Neuron (in vitro differentiated cells): ENCODE data around the gene RIOK2.
"Not testable (repeated sequence)": the region's sequence is repeated elsewhere in the genome, so short reads cannot be mapped to it uniquely, and the experiment has no call there.

ENCODE experiments used
- H2AFZ ChIP-seq: one replicate; pipeline ENCODE4 v1.6.1; 2013; ENCODE audit warnings: low read depth, mild to moderate bottlenecking, inconsistent platforms, low read length, moderate library complexity
- H3K27me3 ChIP-seq: one replicate; pipeline ENCODE4 v1.6.1; 2013; ENCODE audit warnings: low read length; ENCODE audit not compliant: insufficient read depth
- H3K36me3 ChIP-seq: one replicate; pipeline ENCODE4 v1.6.1; 2013; ENCODE audit warnings: low read length; ENCODE audit not compliant: insufficient read depth
- H3K4me1 ChIP-seq: one replicate; pipeline ENCODE4 v1.6.1; 2013; ENCODE audit warnings: low read length; ENCODE audit not compliant: insufficient read depth
- H3K4me3 ChIP-seq: 2 replicates; pipeline ENCODE4 v1.5.1; 2013; ENCODE audit warnings: mild to moderate bottlenecking, low read length, moderate library complexity
- H3K9me3 ChIP-seq: one replicate; pipeline ENCODE4 v1.6.1; 2013; ENCODE audit warnings: low read length

Gene RIOK2

DNA sequence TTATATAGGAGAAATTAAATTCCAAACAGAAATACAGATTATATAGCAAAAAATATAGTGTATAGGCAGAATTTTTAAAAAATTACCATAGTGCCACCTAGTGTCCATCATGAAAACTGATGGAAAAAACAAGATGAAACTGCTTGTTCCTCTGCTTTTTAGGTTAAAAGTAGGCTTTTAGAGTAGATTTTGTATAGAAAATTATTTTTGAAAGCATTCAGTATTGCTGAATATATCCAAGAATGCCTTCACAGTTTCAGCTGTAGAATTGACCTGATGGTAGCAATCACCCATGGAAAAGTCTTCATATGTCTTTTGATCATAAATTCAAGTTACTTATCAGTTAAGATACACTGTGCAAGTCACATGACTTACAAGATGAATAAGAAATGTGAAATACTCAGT, 19.7 kb downstream of the RIOK2 start:
- no peak overlapping the region for H2AFZ ChIP-seq
- peaks cover 65% of the 10 kb centered on the region for H3K36me3 ChIP-seq
- no peaks in the 10 kb centered on the region for H3K27me3 ChIP-seq
- no peak overlapping the region for H3K4me3 ChIP-seq
- H3K9me3 ChIP-seq, result peaks cover 9% of the 10 kb centered on the region
- no peaks in the 10 kb centered on the region for H3K4me1 ChIP-seq

DNA sequence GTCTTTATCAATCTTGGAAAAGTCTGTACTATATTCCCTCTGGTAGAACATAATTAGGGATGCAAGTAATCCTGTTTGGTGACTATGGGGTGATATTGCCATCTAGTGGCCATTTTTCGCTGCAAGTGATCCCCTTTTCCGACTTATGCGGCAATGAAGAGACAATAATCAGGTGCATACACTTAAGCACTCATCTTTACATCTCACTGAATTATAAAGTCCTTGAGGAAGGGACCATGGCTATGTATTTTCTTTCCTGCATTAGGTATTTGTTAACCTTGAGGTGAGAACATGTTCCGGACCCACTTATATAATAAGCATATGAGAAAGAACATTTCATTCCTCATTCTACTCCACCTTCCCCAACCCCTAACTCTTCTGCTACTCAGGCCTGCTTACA, 21.0 kb downstream of the RIOK2 start:
- peaks cover 52% of the 10 kb centered on the region for H3K36me3 ChIP-seq
- peaks cover 9% of the 10 kb centered on the region for H3K9me3 ChIP-seq
- no peak overlapping the region for H3K4me3 ChIP-seq
- H2AFZ ChIP-seq, result no peak overlapping the region
- H3K27me3 ChIP-seq, result no peaks in the 10 kb centered on the region
- H3K4me1 ChIP-seq, result no peaks in the 10 kb centered on the region

DNA sequence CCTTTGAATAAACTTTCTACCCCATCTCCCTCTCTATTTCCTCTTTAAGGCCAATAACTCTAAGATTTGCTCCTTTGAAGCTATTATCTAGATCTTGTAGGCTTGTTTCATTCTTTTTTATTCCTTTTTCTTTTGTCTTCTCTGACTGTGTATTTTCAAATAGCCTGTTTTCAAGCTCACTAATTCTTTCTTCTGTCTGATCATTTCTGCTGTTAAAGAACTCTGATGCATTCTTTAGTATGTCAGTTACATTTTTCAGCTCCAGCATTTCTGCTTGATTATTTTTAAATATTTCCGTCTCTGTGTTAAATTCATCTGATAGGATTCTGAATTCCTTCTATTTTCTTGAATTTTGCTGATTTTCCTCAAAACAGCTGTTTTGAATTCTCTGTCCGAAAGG, 25.4 kb downstream of the RIOK2 start:
- no peaks in the 10 kb centered on the region for H3K4me1 ChIP-seq
- peaks cover 20% of the 10 kb centered on the region for H3K36me3 ChIP-seq
- H3K27me3 ChIP-seq, result no peaks in the 10 kb centered on the region
- no peak overlapping the region for H2AFZ ChIP-seq
- H3K4me3 ChIP-seq, result no peak overlapping the region
- H3K9me3 ChIP-seq, result peaks cover 9% of the 10 kb centered on the region

GRCh38 chr5:97151370-97151769, 31.7 kb downstream of the RIOK2 start:
- no peaks in the 10 kb centered on the region for H3K27me3 ChIP-seq
- no peaks in the 10 kb centered on the region for H3K36me3 ChIP-seq
- H3K4me1 ChIP-seq, result peaks cover 2% of the 10 kb centered on the region
- no peaks in the 10 kb centered on the region for H3K9me3 ChIP-seq
- no peak overlapping the region for H2AFZ ChIP-seq
- H3K4me3 ChIP-seq, result no peak overlapping the region

GRCh38 chr5:97150401-97150800, 32.6 kb downstream of the RIOK2 start:
- Histone ChIP-seq H2AFZ (no peak overlapping the region), H3K27me3 (no peaks in the 10 kb centered on the region), H3K4me1 (peaks cover 2% of the 10 kb centered on the region), H3K4me3 (no peak overlapping the region), H3K36me3 (no peaks in the 10 kb centered on the region), H3K9me3 (no peaks in the 10 kb centered on the region)

GRCh38 chr5:97149709-97150108, 33.3 kb downstream of the RIOK2 start:
- Histone ChIP-seq H3K9me3 (no peaks in the 10 kb centered on the region), H3K4me3 (no peak overlapping the region), H3K4me1 (peaks cover 2% of the 10 kb centered on the region), H3K36me3 (no peaks in the 10 kb centered on the region), H3K27me3 (no peaks in the 10 kb centered on the region), H2AFZ (no peak overlapping the region)

DNA sequence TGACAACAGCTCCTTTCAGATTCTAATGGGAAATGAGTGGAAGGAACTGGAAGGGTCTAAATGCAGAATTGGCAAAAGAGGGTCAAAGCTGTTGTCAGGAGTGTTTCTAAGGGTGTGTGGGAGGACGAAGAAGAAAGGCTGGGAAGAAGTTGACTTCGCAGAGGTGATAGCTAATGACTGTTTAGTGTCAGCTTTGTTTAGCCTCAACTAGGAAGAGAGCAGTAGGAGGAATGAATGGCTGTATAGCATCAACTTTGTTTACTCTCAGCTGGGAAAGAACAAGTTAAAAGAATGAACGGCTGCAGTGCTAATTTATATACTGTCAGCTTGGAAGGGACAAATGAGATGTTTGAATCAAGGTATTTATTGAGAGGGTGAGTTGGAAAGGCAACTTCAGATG, 34.8 kb downstream of the RIOK2 start:
- Histone ChIP-seq H3K4me1 (peaks cover 2% of the 10 kb centered on the region), H3K4me3 (no peak overlapping the region), H3K27me3 (no peaks in the 10 kb centered on the region), H3K36me3 (no peaks in the 10 kb centered on the region), H2AFZ (no peak overlapping the region), H3K9me3 (no peaks in the 10 kb centered on the region)

- Histone ChIP-seq H3K27me3 (no peaks in the 10 kb centered on the region), H3K36me3 (no peaks in the 10 kb centered on the region), H3K4me3 (no peak overlapping the region), H3K9me3 (no peaks in the 10 kb centered on the region), H2AFZ (no peak overlapping the region), H3K4me1 (peaks cover 29% of the 10 kb centered on the region)
Measured at GRCh38 chr5:97143704-97144103, 39.3 kb downstream of the RIOK2 start.

DNA sequence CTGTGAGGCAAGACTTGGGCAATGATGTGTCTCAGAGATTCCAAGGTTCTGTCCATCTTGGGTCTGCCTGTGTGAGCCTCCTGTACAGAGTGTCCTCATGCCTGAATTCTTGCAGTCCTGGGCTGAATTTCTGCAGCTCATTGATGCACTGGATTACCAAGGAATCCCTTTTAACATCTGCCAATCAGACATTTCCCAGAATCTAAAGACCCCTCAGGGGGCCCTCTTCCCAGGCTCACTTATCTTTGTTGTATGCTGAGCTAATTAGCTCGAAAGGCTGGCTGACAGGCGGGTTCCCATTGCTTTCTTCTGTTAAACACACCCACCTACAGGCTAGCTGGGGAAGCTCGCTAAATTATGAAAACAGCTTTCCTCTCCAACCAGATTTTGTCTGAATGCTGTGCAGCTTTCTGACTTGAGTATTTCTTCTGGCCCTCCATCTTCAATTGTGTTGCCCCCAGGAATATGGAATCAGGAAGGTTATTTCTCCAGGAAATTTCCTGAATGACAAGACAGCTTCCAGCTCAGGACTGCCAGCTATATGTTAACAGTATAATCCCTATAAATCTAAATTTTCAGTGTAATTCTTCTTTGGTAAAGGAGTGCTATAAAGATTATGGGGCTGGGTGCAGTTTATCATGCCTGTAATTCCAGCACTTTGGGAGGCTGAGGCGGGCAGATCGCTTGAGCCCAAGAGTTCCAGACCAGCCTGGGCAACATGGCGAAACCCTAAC, 40.4 kb downstream of the RIOK2 start, which contains the start of gene LIX1:
TSS of gene LIX1 (minus strand) at position 91 of the 734 bp plus-strand sequence. CDS start at position 56, 35 bp downstream.
- Histone ChIP-seq H2AFZ (peak within 1 kb of the TSS; percentile 60), H3K4me1 (peaks cover 28% of the 10 kb centered on the region), H3K9me3 (no peaks in the 10 kb centered on the region), H3K4me3 (peak within 1 kb of the TSS; percentile 57), H3K27me3 (no peaks in the 10 kb centered on the region), H3K36me3 (no peaks in the 10 kb centered on the region)

GRCh38 chr5:97141539-97141938, 41.5 kb downstream of the RIOK2 start:
- Histone ChIP-seq H3K4me3 (peak overlapping the region; percentile 57), H3K27me3 (no peaks in the 10 kb centered on the region), H3K4me1 (peaks cover 28% of the 10 kb centered on the region), H3K36me3 (no peaks in the 10 kb centered on the region), H3K9me3 (no peaks in the 10 kb centered on the region), H2AFZ (peak overlapping the region; percentile 60)

- Histone ChIP-seq H2AFZ (peak overlapping the region; percentile 60), H3K27me3 (no peaks in the 10 kb centered on the region), H3K36me3 (no peaks in the 10 kb centered on the region), H3K4me3 (peak overlapping the region; percentile 57), H3K9me3 (no peaks in the 10 kb centered on the region), H3K4me1 (peaks cover 28% of the 10 kb centered on the region)
Measured at GRCh38 chr5:97141031-97141430, 42.0 kb downstream of the RIOK2 start.

DNA sequence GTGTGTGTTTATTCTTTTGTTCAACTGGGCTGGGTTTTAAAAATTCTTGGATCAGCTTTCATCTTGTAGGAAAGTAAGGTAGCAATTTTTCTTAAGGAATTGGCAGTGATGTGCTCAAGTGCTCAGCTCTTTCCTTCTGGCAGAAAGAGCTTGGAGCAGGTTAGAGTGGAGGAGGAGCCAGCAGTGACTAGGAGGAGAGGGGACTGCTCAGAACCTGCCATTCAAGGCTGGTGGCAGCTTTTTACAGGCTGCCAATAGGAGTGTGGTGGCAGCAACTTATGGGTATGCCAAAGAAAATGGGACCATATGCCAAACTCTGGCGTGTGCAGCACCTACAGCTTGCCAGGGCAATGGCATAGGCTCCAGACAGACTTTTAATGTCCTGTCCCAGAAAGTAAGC, 42.8 kb downstream of the RIOK2 start:
- H3K27me3 ChIP-seq, H2AFZ ChIP-seq, H3K36me3 ChIP-seq, H3K9me3 ChIP-seq: not testable (repeated sequence)
- Histone ChIP-seq H3K4me1 (peaks cover 31% of the 10 kb centered on the region), H3K4me3 (peak overlapping the region; percentile 57)

- Histone ChIP-seq H3K9me3 (no peaks in the 10 kb centered on the region), H3K4me3 (no peak overlapping the region), H2AFZ (no peak overlapping the region), H3K4me1 (peaks cover 36% of the 10 kb centered on the region), H3K27me3 (no peaks in the 10 kb centered on the region), H3K36me3 (no peaks in the 10 kb centered on the region)
Measured at GRCh38 chr5:97136475-97136874, 46.6 kb downstream of the RIOK2 start.

GRCh38 chr5:97135868-97136267, 47.2 kb downstream of the RIOK2 start:
- Histone ChIP-seq H3K9me3 (no peaks in the 10 kb centered on the region), H3K4me1 (peaks cover 31% of the 10 kb centered on the region), H3K27me3 (no peaks in the 10 kb centered on the region), H3K4me3 (no peak overlapping the region), H2AFZ (no peak overlapping the region), H3K36me3 (no peaks in the 10 kb centered on the region)
